Measurements from ENCODE around the gene RCAN2.

Gene RCAN2

DNA sequence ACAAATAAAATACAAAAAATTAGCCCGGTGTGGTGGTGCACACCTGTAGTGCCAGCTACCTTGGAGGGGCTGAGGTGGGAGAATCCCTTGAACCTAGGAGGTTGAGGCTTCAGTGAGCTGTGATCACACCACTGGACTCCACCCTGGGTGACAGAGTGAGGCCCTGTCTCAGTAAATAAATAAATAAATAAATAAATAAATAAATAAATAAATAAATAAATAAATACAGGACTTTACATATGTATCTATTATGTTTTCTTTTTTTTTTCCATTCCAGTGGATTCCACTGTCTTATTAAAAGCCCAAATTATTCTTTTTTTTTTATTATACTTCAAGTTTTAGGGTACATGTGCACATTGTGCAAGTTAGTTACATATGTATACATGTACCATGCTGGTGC is 279.3 kb downstream of the RCAN2 start:
- no peak for DNase-seq (ENCODE audit: low read depth)

GRCh38 chr6:46210294-46210693 is 281.0 kb downstream of the RCAN2 start:
- no peak for DNase-seq (ENCODE audit: low read depth)

DNA sequence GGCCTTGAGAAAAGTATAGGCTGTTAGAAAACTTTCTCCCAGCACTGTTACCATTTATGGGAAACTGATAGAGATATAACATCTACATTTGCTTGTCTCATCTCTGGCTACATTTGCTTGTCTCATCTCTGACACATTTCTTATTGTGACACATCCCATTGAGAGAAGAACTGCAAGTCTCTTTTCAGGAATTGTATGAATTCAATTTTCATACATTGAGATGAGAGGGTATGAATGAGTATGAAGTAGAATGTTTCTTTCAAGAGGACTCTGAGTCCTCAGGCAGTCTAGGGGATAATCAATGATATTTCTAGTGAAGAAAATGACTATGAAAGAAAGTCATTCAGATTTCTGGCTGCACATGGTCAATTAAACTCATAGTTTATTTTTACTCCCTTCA is 282.9 kb downstream of the RCAN2 start:
- no peak for DNase-seq (ENCODE audit: low read depth)

GRCh38 chr6:46207174-46207573 is 284.1 kb downstream of the RCAN2 start:
- no peak for DNase-seq (ENCODE audit: low read depth)

- DNase-seq (ENCODE audit: low read depth), result no peak
These were observed 286.2 kb downstream of the RCAN2 start for GRCh38 chr6:46204880-46205650.

DNA sequence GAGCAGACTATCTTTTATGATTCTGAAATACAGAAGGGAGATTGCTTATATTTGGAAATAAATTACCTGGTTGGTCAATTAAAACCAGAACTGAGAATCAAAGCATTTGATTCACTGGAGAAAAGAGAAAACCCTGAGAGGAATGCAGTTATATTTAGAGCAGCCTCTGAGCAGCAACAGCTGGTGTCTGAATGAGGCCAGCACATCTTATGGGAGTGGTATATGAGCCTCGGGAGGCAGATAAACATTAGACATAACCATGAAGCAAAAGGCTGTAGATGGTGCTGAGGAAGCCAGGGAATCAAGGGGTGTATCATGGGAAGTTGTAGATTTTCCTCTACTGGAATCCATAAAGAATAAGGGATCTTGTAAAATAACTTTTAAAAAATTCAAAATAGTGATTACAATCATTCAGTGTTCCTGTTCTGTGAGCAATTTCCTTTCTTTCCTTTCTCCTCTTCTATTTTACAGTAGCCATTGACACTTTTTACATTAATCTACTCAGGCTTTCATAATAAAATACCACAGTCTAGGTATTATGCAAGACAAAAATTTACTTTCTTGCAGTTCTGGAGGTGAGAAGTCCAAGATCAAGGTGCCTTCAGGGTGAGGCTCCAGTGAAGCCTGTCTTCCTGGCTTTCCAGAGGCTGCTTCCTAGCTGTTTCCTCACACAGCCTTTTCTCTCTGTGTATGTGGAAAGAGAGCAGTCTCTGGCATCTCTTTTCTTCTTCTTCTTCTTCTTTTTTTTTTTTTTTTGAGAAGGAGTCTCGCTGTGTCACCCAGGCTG is 287.7 kb downstream of the RCAN2 start:
- DNase-seq (ENCODE audit: low read depth), result no peak

GRCh38 chr6:46201702-46202101 is 289.5 kb downstream of the RCAN2 start:
- DNase-seq (ENCODE audit: low read depth), result no peak

- no peak for DNase-seq (ENCODE audit: low read depth)
These were observed 291.9 kb downstream of the RCAN2 start for GRCh38 chr6:46199387-46199786.

DNA sequence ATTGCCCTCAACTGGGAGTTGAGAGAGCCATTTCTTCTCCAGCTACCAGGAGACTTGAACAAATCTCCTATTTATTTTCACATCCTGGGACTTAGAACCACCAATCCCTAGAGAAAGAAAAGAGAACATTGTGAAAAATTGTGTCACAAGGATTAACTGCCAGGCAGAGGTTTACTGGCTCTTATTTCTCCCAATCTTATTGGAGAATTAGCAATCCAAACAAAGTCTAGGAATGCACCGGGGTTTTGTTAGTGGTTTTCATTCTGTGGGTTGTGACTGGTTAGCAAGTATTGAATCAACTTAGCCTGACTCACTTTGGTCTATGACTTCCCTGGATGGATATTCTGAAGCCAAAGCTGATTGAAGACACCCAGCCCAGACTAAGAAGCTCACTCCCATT is 299.3 kb downstream of the RCAN2 start:
- no peak for DNase-seq (ENCODE audit: low read depth)

DNA sequence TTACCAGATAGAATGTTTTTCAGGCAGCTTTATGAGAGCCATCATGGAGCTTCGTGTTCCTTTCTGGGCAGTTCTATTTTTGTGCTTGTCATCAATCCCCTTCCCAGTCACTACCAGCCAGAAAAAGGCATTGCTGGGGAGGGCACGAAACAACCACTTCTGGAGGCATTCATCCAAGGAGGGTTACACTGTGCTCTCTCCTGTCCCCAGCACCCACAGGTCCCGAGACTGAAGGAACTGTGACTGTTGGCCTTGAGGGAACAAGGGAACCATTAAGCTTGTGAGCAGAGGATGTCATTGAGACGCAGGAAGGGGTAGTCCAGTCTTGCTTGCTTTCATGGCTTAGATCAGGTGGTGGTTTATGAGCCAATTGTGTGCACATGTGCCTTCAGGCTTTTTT is 300.4 kb downstream of the RCAN2 start:
- DNase-seq (ENCODE audit: low read depth), result no peak

DNA sequence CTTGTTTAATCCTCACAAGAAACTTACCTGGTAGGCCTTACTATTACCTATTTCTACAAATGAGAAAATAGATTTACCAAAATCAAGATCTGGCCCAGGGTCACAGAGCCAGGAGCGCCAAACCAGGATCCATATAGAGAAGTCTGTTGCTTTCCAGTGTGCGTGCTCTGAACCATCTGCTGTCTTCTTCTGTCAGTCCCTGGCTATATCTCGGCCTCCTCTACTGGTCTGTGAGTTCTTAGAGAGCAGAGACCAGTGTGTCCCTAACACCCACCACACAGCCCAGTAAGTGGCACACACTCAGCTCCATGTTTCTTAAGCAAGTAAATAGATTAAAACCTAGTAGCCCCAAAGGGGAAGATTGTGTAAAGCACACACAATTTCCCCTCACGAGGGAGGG is 301.5 kb downstream of the RCAN2 start:
- no peak for DNase-seq (ENCODE audit: low read depth)

GRCh38 chr6:46186583-46186982 is 304.7 kb downstream of the RCAN2 start:
- DNase-seq (ENCODE audit: low read depth), result no peak

DNA sequence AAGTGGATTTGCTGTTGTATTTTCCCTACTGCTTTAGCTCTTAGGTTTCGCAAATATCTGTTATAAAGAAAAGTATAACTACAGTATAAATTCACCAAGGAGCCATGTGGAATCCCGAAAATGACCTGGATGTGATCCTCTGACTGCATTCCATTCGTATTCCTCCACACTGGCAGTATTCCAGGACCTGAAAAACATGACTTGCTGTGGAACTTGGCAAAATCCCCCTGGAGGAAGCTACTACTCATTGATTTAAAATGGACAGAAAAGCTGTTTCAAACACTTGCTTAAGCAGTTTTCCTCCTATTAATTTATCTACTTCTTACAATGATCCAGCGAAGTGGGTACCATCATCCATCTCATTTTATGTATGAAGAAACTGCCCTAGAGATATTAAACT is 307.1 kb downstream of the RCAN2 start:
- no peak for DNase-seq (ENCODE audit: low read depth)

DNA sequence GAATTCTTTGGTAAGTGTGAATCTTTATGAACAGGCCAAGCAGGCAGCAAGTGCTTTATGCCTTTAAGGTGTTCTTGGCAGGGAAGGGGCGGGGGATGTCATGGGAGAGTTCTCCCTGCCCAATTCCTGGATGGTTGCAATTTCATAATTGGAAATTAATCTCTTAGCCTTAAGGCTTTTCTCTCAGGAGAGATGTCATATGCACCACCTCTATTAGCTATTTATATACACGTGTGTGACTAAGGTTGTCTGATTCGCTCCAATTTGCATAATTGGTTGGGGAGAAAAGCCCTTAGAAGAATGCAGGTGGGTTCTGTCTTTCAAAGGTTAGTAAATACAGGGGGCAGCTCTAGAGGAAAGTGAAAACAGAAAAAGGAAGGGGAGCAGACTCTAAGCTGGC is 315.3 kb downstream of the RCAN2 start:
- no peak for DNase-seq (ENCODE audit: low read depth)

DNA sequence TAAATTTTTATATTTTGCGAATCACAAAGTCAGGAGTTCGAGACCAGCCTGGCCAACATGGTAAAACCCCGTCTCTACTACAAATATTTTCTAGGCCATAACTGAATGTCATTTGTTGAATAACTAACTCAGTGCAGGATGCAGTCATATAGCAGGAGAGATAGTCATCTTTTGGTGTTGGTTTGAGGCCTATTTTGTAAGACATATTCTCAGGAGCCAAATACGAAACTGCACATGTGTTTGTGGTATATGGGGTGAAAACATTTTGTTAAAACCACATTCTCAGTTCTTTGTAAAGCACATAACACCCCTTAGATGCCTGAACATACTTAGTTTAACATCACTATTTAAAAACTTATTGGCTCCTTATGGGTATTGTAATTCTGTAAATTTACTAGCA is 315.8 kb downstream of the RCAN2 start:
- no peak for DNase-seq (ENCODE audit: low read depth)

- no peak for DNase-seq (ENCODE audit: low read depth)
These were observed 316.3 kb downstream of the RCAN2 start for GRCh38 chr6:46174904-46175303.

DNA sequence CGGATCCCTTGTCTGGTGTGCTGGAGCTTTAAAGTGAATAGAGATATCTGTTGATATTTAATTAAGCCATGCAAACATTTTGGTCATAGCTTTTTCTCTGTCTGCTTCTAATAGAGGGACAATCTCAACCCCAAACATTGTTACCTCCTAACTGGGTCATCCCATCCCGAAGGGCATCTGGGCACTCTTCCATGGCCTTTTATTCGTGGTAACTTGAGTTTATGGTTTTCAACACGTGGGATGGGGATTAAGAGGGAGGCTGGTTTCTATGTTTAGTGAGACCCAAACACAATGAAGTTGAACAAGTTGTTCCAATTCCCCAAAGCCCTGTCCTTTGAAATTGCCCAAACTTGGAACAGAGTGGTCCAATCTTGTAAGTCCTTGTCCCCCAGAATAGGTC is 319.1 kb downstream of the RCAN2 start:
- no peak for DNase-seq (ENCODE audit: low read depth)
